AG04449 (cell line): ENCODE measurements around the gene ARL13A.

ENCODE experiments used
- CTCF ChIA-PET: fragments of 350-600 bp; formaldehyde crosslinking; extraction: SDS; loops from one replicate; lab custom pipeline; 2021; ENCODE audit warnings: antibody characterized with exemption; lab: Yijun Ruan, JAX
- POLR2A ChIA-PET: fragments of 400-600, 350-600 bp; formaldehyde crosslinking; extraction: SDS; loops from one replicate; lab custom pipeline; 2020; ENCODE audit warnings: antibody characterized with exemption, inconsistent platforms; lab: Yijun Ruan, JAX
- DNase-seq: peaks from one replicate; pipeline ENCODE4 v3.0.0-alpha.2; 2010; ENCODE audit warnings: low read depth, low spot score
- H3K4me3 ChIP-seq: 2 replicates; pipeline ENCODE4 v1.5.1; 2011; ENCODE audit warnings: low read depth, mild to moderate bottlenecking, control low read depth, low read length
- CTCF ChIP-seq: IDR thresholded peaks from one replicate; pipeline ENCODE4 v1.5.1; 2011; ENCODE audit warnings: mild to moderate bottlenecking, moderate library complexity, low read length, control low read depth, inconsistent platforms; ENCODE audit not compliant: insufficient read depth; ENCODE audit errors: missing control alignments

ARL13A gene

GRCh38 chrX:101037231-101037630, 67.7 kb downstream of the ARL13A start:
- DNase-seq, result no peak
- POLR2A ChIA-PET, result no interaction called here
- TF ChIP-seq CTCF, result no peak
- no peak overlapping the region for H3K4me3 ChIP-seq
- CTCF ChIA-PET, result no interaction called here

GRCh38 chrX:101040197-101040596, 70.7 kb downstream of the ARL13A start:
- POLR2A ChIA-PET, result no interaction called here
- TF ChIP-seq CTCF, result no peak
- H3K4me3 ChIP-seq, result no peak overlapping the region
- CTCF ChIA-PET, result no interaction called here
- no peak for DNase-seq
